Breast epithelium (tissue), 4 donors: ENCODE measurements around the gene RTF2. TPM values are rescaled to one million over a fixed set of nuclear protein-coding genes. Genes with fewer than 3 reads are reported as not detected.

Source experiments
- DNase-seq, 2 donors: peaks; one replicate each; pipeline ENCODE4 v3.0.0-alpha.2; 2019; ENCODE audit warnings: low spot score in 2 of 2
- H3K27ac ChIP-seq, 2 donors: fragments of 200-600 bp; sonication (generic) in 1 of 2; one replicate each; pipeline ENCODE4 v1.5.1; 2016 to 2019; ENCODE audit warnings: mild to moderate bottlenecking in 1 of 2
- H3K27me3 ChIP-seq, 2 donors: fragments of 200-600 bp; sonication (generic) in 1 of 2; one replicate each; pipeline versions ENCODE4 v1.5.1 to v1.6.0; 2017 to 2019; ENCODE audit warnings: control low read depth in 1 of 2, mild to moderate bottlenecking in 1 of 2
- H3K36me3 ChIP-seq: fragments of 200-600 bp; one replicate; pipeline ENCODE4 v1.5.1; 2019
- H3K4me1 ChIP-seq, 2 donors: fragments of 200-600 bp; sonication (generic); one replicate each; pipeline ENCODE4 v1.5.1; 2016 to 2019; ENCODE audit warnings: control low read depth in 1 of 2
- H3K4me3 ChIP-seq, 3 donors: fragments of 200-600 bp; sonication (generic); 1 replicate in 2 of 3; 2 replicates in 1 of 3; pipeline ENCODE4 v1.5.1; 2016 to 2019; ENCODE audit warnings: mild to moderate bottlenecking in 3 of 3, moderate library complexity in 2 of 3
- H3K9me3 ChIP-seq, 2 donors: fragments of 200-600 bp; sonication (generic) in 1 of 2; one replicate each; pipeline ENCODE4 v1.5.1; 2016 to 2019; ENCODE audit warnings: control low read depth in 1 of 2
- POLR2A ChIP-seq: fragments of 450-650 bp; IDR thresholded peaks from one replicate; pipeline ENCODE4 v1.6.1; 2016; ENCODE audit warnings: antibody characterized with exemption, mild to moderate bottlenecking, moderate library complexity
- POLR2AphosphoS5 ChIP-seq, 3 donors: sonication (generic); formaldehyde crosslinking; IDR thresholded peaks; one replicate each; pipeline ENCODE4 v1.6.1; 2017; ENCODE audit warnings: antibody characterized with exemption in 3 of 3
- intact Hi-C: fragments of 100-400 bp; cut with DNase I; formaldehyde crosslinking; loops from one replicate; pipeline ENCODE4 v1.15.1; 2023; ENCODE audit warnings: low total_unique reads
- total RNA-seq, 3 donors: library from RNA; depleted of rRNA; stranded (reverse); fragments of >200 nt; gene quantifications; one replicate each; pipeline ENCODE4 v1.1.0, GENCODE V29; 2016
- TF ChIP-seq, protein P1 (sequence below), 3 donors: fragments of 450-650 bp; IDR thresholded peaks; one replicate each; pipeline ENCODE4 v1.5.1; 2016 to 2017; ENCODE audit warnings: antibody characterized with exemption in 3 of 3, mild to moderate bottlenecking in 3 of 3, moderate library complexity in 3 of 3

RTF2 gene
- total RNA-seq, 3 donors from 2014 or later, result 58.0 to 80.0 (median 66.3) TPM

- Histone ChIP-seq H3K9me3 (no peaks in the 10 kb centered on the region), H3K4me1 (no peaks in the 10 kb centered on the region), H3K27ac (no peak overlapping the region), H3K27me3 (no peaks in the 10 kb centered on the region), H3K4me3 (no peak overlapping the region), H3K36me3 (no peaks in the 10 kb centered on the region)
- no peak for TF ChIP-seq POLR2AphosphoS5 (IDR thresholded peaks at IDR 0.05)
- TF ChIP-seq POLR2A, result no peak
- TF ChIP-seq, protein P1, sequence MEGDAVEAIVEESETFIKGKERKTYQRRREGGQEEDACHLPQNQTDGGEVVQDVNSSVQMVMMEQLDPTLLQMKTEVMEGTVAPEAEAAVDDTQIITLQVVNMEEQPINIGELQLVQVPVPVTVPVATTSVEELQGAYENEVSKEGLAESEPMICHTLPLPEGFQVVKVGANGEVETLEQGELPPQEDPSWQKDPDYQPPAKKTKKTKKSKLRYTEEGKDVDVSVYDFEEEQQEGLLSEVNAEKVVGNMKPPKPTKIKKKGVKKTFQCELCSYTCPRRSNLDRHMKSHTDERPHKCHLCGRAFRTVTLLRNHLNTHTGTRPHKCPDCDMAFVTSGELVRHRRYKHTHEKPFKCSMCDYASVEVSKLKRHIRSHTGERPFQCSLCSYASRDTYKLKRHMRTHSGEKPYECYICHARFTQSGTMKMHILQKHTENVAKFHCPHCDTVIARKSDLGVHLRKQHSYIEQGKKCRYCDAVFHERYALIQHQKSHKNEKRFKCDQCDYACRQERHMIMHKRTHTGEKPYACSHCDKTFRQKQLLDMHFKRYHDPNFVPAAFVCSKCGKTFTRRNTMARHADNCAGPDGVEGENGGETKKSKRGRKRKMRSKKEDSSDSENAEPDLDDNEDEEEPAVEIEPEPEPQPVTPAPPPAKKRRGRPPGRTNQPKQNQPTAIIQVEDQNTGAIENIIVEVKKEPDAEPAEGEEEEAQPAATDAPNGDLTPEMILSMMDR (IDR thresholded peaks at IDR 0.05), result no peak
- intact Hi-C loops, result loop anchor here (5.0 kb wide), 1 partner anchor 535 kb away; no protein-coding TSS in a partner anchor
- no peak for DNase-seq
Measured at GRCh38 chr20:56447227-56447626, 21.2 kb upstream of the RTF2 start.

DNA sequence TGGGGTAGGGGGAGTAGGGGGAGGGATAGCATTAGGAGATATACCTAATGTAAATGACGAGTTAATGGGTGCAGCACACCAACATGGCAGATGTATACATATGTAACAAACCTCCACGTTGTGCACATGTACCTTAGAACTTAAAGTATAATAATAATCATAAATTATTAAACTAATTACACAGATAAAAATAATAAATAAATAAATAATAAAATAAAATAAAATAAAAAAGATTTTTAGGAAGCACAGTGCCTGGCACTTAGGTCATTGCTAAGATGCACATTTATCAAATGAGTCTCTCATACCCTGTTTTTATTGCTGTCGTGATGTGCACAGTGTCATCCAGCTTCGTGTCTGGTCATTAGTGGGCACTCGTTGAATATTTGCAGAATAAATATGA is 19.0 kb upstream of the RTF2 start:
- intact Hi-C loops, result loop anchor here (5.0 kb wide), 1 partner anchor 533 kb away; no protein-coding TSS in a partner anchor

GRCh38 chr20:56451056-56451765 is 17.2 kb upstream of the RTF2 start:
- Histone ChIP-seq H3K36me3 (no peaks in the 10 kb centered on the region), H3K4me1 (no peaks in the 10 kb centered on the region), H3K9me3 (no peaks in the 10 kb centered on the region), H3K4me3 (no peak overlapping the region), H3K27me3 (no peaks in the 10 kb centered on the region), H3K27ac (no peak overlapping the region)
- intact Hi-C loops, result no loop called here
- DNase-seq, result no peak
- TF ChIP-seq POLR2AphosphoS5 (IDR thresholded peaks at IDR 0.05), result no peak
- TF ChIP-seq, protein P1 (IDR thresholded peaks at IDR 0.05), result no peak
- no peak for TF ChIP-seq POLR2A

More for the DNA sequence above, 19.0 kb upstream of the RTF2 start:
- TF ChIP-seq, protein P1 (IDR thresholded peaks at IDR 0.05), result no peak
- H3K9me3 ChIP-seq, result no peaks in the 10 kb centered on the region
- no peaks in the 10 kb centered on the region for H3K27me3 ChIP-seq
- H3K4me3 ChIP-seq, result no peak overlapping the region
- H3K27ac ChIP-seq, result no peak overlapping the region
- no peaks in the 10 kb centered on the region for H3K4me1 ChIP-seq
- no peak for DNase-seq
- H3K36me3 ChIP-seq, result no peaks in the 10 kb centered on the region

DNA sequence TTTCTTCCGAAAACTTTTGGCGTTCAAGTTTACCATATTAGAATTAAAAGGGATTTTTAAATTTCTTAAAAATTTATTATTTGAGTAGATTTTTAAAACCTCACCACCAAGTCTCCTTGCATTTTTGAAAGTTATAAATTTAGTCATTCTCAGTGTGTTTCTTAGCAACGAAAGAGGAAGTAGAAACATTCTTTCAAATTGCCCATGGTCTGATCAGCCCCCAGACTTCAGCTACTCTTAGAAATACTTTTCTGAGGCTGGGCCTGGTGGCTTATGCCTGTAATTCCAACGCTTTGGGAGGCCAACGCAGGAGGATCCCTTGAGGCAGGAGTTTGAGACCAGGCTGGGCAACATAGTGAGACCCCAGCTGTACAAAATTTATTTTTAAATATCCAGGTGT is 15.1 kb upstream of the RTF2 start:
- H3K27me3 ChIP-seq, result no peaks in the 10 kb centered on the region
- H3K4me1 ChIP-seq, result no peaks in the 10 kb centered on the region
- H3K27ac ChIP-seq, result no peak overlapping the region
- H3K4me3 ChIP-seq, result no peak overlapping the region
- DNase-seq, result no peak
- no peaks in the 10 kb centered on the region for H3K9me3 ChIP-seq
- intact Hi-C loops, result no loop called here
- no peak for TF ChIP-seq POLR2A
- H3K36me3 ChIP-seq, result no peaks in the 10 kb centered on the region

GRCh38 chr20:56454754-56455153 is 13.7 kb upstream of the RTF2 start:
- Histone ChIP-seq H3K4me3 (no peak overlapping the region), H3K9me3 (no peaks in the 10 kb centered on the region), H3K27me3 (no peaks in the 10 kb centered on the region), H3K4me1 (no peaks in the 10 kb centered on the region), H3K27ac (no peak overlapping the region), H3K36me3 (no peaks in the 10 kb centered on the region)
- intact Hi-C loops, result no loop called here
- DNase-seq, result no peak
- TF ChIP-seq POLR2AphosphoS5 (IDR thresholded peaks at IDR 0.05), result no peak
- no peak for TF ChIP-seq POLR2A
- TF ChIP-seq, protein P1 (IDR thresholded peaks at IDR 0.05), result no peak
